HepG2 (cell line): ENCODE results near the gene ATAD3C. TPM values are rescaled to one million over a fixed set of nuclear protein-coding genes. Genes with fewer than 3 reads are reported as not detected.

Experiments
- AHR ChIP-seq: IDR thresholded peaks from 2 replicates; pipeline ENCODE4 v1.6.1; 2018; ENCODE audit warnings: missing genetic modification reagents, missing compliant biosample characterization
- ATF6 ChIP-seq: sonication (generic); formaldehyde crosslinking; conservative IDR thresholded peaks from 2 replicates; pipeline ENCODE4 v1.4.0; 2020; ENCODE audit warnings: missing genetic modification reagents
- ATF7 ChIP-seq, 2 experiments: fragments of 450-650 bp in 1 of 2; sonication (generic) in 1 of 2; formaldehyde crosslinking in 1 of 2; IDR thresholded peaks; 2 replicates each; pipeline versions ENCODE4 v1.4.0 to v1.6.1; 2016 to 2020; ENCODE audit warnings: antibody characterized with exemption in 1 of 2, mild to moderate bottlenecking in 1 of 2, missing genetic modification reagents in 1 of 2
- CREB1 ChIP-seq, 2 experiments: fragments of 450-650 bp in 1 of 2; IDR thresholded peaks; 2 replicates each; pipeline ENCODE4 v1.6.1; 2016 to 2017; ENCODE audit warnings: control low read depth in 1 of 2, mild to moderate bottlenecking in 1 of 2, missing compliant biosample characterization in 1 of 2, missing genetic modification characterization in 1 of 2
- PHF8 ChIP-seq: sonication (generic); formaldehyde crosslinking; IDR thresholded peaks from 2 replicates; pipeline ENCODE4 v1.5.0; 2020; ENCODE audit warnings: missing genetic modification reagents
- SKIL ChIP-seq: sonication (generic); formaldehyde crosslinking; IDR thresholded peaks from 2 replicates; pipeline ENCODE4 v1.8.0; 2022; ENCODE audit warnings: missing genetic modification reagents, mild to moderate bottlenecking, moderate library complexity, borderline replicate concordance
- SNRNP70 ChIP-seq: fragments of 200-400 bp; formaldehyde crosslinking; IDR thresholded peaks from 2 replicates; pipeline ENCODE4 v1.6.1; 2017; ENCODE audit warnings: mild to moderate bottlenecking, low read depth, low read length, moderate library complexity
- SP4 ChIP-seq: sonication (generic); formaldehyde crosslinking; IDR thresholded peaks from 2 replicates; pipeline ENCODE4 v1.8.1; 2023; ENCODE audit warnings: mild to moderate bottlenecking, missing genetic modification reagents
- ZBTB10 ChIP-seq: sonication (generic); formaldehyde crosslinking; IDR thresholded peaks from 2 replicates; pipeline ENCODE4 v1.4.0; 2020; ENCODE audit warnings: missing genetic modification reagents, borderline replicate concordance
- ZBTB25 ChIP-seq: IDR thresholded peaks from 2 replicates; pipeline ENCODE4 v1.6.1; 2018; ENCODE audit warnings: missing genetic modification reagents
- ZBTB46 ChIP-seq: sonication (generic); formaldehyde crosslinking; IDR thresholded peaks from 2 replicates; pipeline ENCODE4 v1.4.0; 2020; ENCODE audit warnings: mild to moderate bottlenecking, missing genetic modification reagents, borderline replicate concordance
- ZFP41 ChIP-seq: sonication (generic); formaldehyde crosslinking; IDR thresholded peaks from 2 replicates; pipeline ENCODE4 v1.4.0; 2020; ENCODE audit warnings: mild to moderate bottlenecking, missing genetic modification reagents, borderline replicate concordance
- ZFP91 ChIP-seq: sonication (generic); formaldehyde crosslinking; IDR thresholded peaks from 2 replicates; pipeline ENCODE4 v1.9.0; 2022; ENCODE audit warnings: missing genetic modification reagents, mild to moderate bottlenecking, borderline replicate concordance
- ZNF431 ChIP-seq: sonication (generic); formaldehyde crosslinking; IDR thresholded peaks from 2 replicates; pipeline ENCODE4 v1.9.0; 2022; ENCODE audit warnings: missing genetic modification reagents, low read depth, mild to moderate bottlenecking, borderline replicate concordance
- polyA plus RNA-seq, 8 experiments: library from polyadenylated mRNA; depleted of rRNA in 3 of 8; stranded (reverse) in 7 of 8; unstranded in 1 of 8; fragments of >200 nt; fragmentation: Illumina TruSeq in 4 of 8; extraction: Trizol in 4 of 8; gene quantifications; 2 replicates each; pipeline versions ENCODE4 v1.2.1 to v1.2.3, GENCODE V29; 2011 to 2016; ENCODE audit warnings: low read depth in 4 of 8, missing spikeins in 1 of 8, mixed read lengths in 1 of 8; ENCODE audit not compliant: insufficient read depth in 1 of 8
- total RNA-seq, 5 experiments: library from RNA; depleted of rRNA; stranded (reverse); fragments of >200 nt; fragmentation: Illumina TruSeq; extraction: Trizol; gene quantifications; 2 replicates each; pipeline ENCODE4 v1.2.3, GENCODE V29; 2016; ENCODE audit warnings: low read depth in 1 of 5

Gene ATAD3C
- total and polyA plus RNA-seq, 2 of the 13 experiments (the other 11 are each of a cell fraction or from before 2014, with no cell fraction given) = 2.4 to 3.2 TPM

- peak; percentile 18; the same call in 1 of the 2 replicates for TF ChIP-seq ZBTB10 (CRISPR knock-in tag)
- 0 out of 2 replicates have a peak, but pooled peaks have one; percentile 68 for TF ChIP-seq ZNF431
- TF ChIP-seq ZBTB46 (CRISPR knock-in tag) = no peak
- TF ChIP-seq ZBTB25 (CRISPR knock-in tag) = peak; percentile 98
- TF ChIP-seq SP4 = peak; percentile 66; the same call in 1 of the 2 replicates
- no peak for TF ChIP-seq ATF6 (CRISPR knock-in tag)
- peak; percentile 9; the same call in 1 of the 2 replicates for TF ChIP-seq ATF7 (IDR thresholded peaks at IDR 0.05)
- no peak for TF ChIP-seq ATF7 (CRISPR knock-in tag; IDR thresholded peaks at IDR 0.05)
- no peak for TF ChIP-seq ZFP41 (CRISPR knock-in tag)
- TF ChIP-seq CREB1 (IDR thresholded peaks at IDR 0.05) = peak; percentile 96
- TF ChIP-seq CREB1 (CRISPR knock-in tag; IDR thresholded peaks at IDR 0.05) = peak; percentile 98
- TF ChIP-seq SNRNP70 = no peak
- TF ChIP-seq PHF8 (CRISPR knock-in tag) = peak; percentile 87
- TF ChIP-seq AHR = no peak; the same call in 1 of the 2 replicates
- peak; percentile 92; the same call in 1 of the 2 replicates for TF ChIP-seq ZFP91
- peak; percentile 11; the same call in 1 of the 2 replicates for TF ChIP-seq SKIL (CRISPR knock-in tag)
Measured at GRCh38 chr1:1511533-1512285, 62.2 kb downstream of the ATAD3C start, which contains the start of gene ATAD3A (continued).
